Gastrocnemius medialis (tissue), 4 donors: ENCODE measurements around the gene TRAPPC14.

Experiments
- POLR2A ChIP-seq, 2 donors: fragments of 450-650 bp; IDR thresholded peaks; one replicate each; pipeline ENCODE4 v1.6.1; 2017; ENCODE audit warnings: antibody characterized with exemption in 2 of 2, mild to moderate bottlenecking in 2 of 2, moderate library complexity in 2 of 2
- TF ChIP-seq, protein P1 (sequence below), 5 experiments: fragments of 450-650 bp in 3 of 5; fragments of 200-600 bp in 2 of 5; sonication (generic) in 2 of 5; IDR thresholded peaks in 4 of 5; conservative IDR thresholded peaks in 1 of 5; 1 replicate in 4 of 5; 2 replicates in 1 of 5; pipeline ENCODE4 v1.5.1; 2016 to 2019; ENCODE audit warnings: antibody characterized with exemption in 5 of 5, mild to moderate bottlenecking in 3 of 5, moderate library complexity in 3 of 5

DNA sequence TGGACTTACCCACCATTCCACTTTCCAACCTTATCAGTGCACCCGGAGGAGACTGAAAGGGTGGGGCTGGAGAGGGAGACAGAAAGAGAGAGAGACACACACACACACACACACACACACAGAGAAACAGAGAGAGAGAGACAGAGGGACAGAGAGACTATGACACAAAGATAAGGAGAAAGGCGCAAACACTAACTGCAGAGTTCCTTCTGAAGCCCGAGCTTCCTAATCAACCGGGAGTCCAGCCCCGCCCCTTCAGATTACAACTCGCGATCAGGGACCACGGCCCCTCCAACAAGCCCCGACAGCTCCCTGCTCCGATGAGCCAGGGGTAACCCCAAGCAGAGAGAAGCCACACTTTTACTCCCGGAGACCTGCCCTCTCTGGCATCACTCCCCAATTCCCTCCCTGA is 9.4 kb upstream of the TRAPPC14 start:
- TF ChIP-seq, protein P1, sequence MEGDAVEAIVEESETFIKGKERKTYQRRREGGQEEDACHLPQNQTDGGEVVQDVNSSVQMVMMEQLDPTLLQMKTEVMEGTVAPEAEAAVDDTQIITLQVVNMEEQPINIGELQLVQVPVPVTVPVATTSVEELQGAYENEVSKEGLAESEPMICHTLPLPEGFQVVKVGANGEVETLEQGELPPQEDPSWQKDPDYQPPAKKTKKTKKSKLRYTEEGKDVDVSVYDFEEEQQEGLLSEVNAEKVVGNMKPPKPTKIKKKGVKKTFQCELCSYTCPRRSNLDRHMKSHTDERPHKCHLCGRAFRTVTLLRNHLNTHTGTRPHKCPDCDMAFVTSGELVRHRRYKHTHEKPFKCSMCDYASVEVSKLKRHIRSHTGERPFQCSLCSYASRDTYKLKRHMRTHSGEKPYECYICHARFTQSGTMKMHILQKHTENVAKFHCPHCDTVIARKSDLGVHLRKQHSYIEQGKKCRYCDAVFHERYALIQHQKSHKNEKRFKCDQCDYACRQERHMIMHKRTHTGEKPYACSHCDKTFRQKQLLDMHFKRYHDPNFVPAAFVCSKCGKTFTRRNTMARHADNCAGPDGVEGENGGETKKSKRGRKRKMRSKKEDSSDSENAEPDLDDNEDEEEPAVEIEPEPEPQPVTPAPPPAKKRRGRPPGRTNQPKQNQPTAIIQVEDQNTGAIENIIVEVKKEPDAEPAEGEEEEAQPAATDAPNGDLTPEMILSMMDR (IDR thresholded peaks at IDR 0.05 in 4 of 5, conservative IDR thresholded peaks at IDR 0.05 in 1 of 5), result no peak
- no peak for TF ChIP-seq POLR2A (IDR thresholded peaks at IDR 0.05)
